Nephron (organoid): ENCODE results near the gene FAM13A.

Experiments
- H3K27ac Mint-ChIP-seq, 3 experiments: 2 replicates each; pipeline ENCODE4 v1.8.0; 2020; ENCODE audit warnings: mixed read lengths in 3 of 3, mild to moderate bottlenecking in 2 of 3, moderate library complexity in 1 of 3
- H3K27me3 Mint-ChIP-seq: 2 replicates; pipeline ENCODE4 v1.8.0; 2021; ENCODE audit warnings: low read depth, mild to moderate bottlenecking, moderate library complexity, mixed read lengths
- H3K36me3 Mint-ChIP-seq: 2 replicates; pipeline ENCODE4 v1.8.0; 2020; ENCODE audit warnings: low read depth, mixed read lengths
- H3K4me1 Mint-ChIP-seq: 2 replicates; pipeline ENCODE4 v1.8.0; 2020; ENCODE audit warnings: mixed read lengths
- H3K4me3 Mint-ChIP-seq, 3 experiments: 2 replicates each; pipeline ENCODE4 v1.8.0; 2020; ENCODE audit warnings: mild to moderate bottlenecking in 3 of 3, mixed read lengths in 3 of 3, moderate library complexity in 2 of 3
- H3K9me3 Mint-ChIP-seq: 2 replicates; pipeline ENCODE4 v1.8.0; 2020; ENCODE audit warnings: mixed read lengths
- TF ChIP-seq, protein P1 (sequence below), 3 experiments: fragments of 200-600 bp; sonication (generic); IDR thresholded peaks; one replicate each; pipeline ENCODE4 v1.5.0; 2021; ENCODE audit warnings: antibody characterized with exemption in 3 of 3; ENCODE audit not compliant: unreplicated experiment in 3 of 3

Gene FAM13A

GRCh38 chr4:88754796-88755195 lies 302.2 kb downstream of the FAM13A start:
- Mint-ChIP-seq H3K36me3 (peaks cover 50% of the 10 kb centered on the region), H3K9me3 (no peaks in the 10 kb centered on the region), H3K4me1 (peaks cover 46% of the 10 kb centered on the region), H3K27ac (peak overlapping the region; percentile 14 to 83 (median 64)), H3K27me3 (peaks cover 3% of the 10 kb centered on the region), H3K4me3 (no peak overlapping the region)
- TF ChIP-seq, protein P1, sequence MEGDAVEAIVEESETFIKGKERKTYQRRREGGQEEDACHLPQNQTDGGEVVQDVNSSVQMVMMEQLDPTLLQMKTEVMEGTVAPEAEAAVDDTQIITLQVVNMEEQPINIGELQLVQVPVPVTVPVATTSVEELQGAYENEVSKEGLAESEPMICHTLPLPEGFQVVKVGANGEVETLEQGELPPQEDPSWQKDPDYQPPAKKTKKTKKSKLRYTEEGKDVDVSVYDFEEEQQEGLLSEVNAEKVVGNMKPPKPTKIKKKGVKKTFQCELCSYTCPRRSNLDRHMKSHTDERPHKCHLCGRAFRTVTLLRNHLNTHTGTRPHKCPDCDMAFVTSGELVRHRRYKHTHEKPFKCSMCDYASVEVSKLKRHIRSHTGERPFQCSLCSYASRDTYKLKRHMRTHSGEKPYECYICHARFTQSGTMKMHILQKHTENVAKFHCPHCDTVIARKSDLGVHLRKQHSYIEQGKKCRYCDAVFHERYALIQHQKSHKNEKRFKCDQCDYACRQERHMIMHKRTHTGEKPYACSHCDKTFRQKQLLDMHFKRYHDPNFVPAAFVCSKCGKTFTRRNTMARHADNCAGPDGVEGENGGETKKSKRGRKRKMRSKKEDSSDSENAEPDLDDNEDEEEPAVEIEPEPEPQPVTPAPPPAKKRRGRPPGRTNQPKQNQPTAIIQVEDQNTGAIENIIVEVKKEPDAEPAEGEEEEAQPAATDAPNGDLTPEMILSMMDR (IDR thresholded peaks at IDR 0.05; ENCODE audit: unreplicated experiment in 3 of 3): no peak

DNA sequence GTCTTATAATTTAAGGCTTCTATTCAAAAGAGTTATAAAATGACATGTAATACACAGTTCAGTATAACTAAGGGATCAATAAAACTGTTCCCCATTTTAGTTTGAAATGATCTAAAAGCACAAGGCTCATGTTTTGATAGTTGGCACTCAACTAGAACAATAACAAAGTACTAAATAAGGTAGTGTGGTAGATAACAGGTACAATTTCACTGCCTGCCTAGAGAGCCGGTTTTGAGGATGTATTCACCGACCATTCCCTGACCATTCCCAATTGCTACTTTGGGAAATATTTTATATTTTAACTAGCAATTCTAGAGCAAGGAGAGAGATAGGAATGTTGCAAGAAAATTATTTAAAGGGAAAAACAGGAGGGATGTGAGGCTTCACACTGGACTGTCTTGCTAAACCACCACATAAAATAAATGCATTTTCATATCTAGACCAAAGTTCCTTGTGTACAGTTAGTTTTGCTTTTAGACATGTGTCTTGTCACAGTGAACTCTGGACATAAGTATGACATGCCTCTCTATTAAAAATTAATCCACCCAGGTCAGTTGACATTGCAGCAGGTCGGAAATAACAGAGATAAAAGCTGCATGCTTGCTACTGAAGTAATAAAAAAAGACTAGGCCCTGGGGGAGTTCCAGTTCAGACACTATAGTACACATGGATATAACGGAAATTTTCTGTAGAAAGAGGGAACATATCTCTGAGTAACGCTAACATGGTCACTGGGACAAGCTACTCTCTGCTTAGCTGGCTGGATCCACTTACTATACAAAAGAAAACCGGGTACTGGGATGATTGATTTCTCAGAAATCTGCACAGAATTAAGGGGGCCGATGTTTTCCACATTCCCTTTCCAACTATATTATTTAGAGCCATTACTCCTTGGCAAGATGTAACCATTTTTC lies 303.1 kb downstream of the FAM13A start:
- TF ChIP-seq, protein P1 (IDR thresholded peaks at IDR 0.05; ENCODE audit: unreplicated experiment in 3 of 3): no peak
- Mint-ChIP-seq H3K4me1 (peaks cover 38% of the 10 kb centered on the region), H3K27ac (peak overlapping the region; percentile 64 to 83 (median 77)), H3K4me3 (no peak overlapping the region), H3K27me3 (peaks cover 2% of the 10 kb centered on the region), H3K36me3 (peaks cover 56% of the 10 kb centered on the region), H3K9me3 (no peaks in the 10 kb centered on the region)

- TF ChIP-seq, protein P1 (IDR thresholded peaks at IDR 0.05; ENCODE audit: unreplicated experiment in 3 of 3): no peak
- peaks cover 26% of the 10 kb centered on the region for H3K4me1 Mint-ChIP-seq
- H3K27ac Mint-ChIP-seq: no peak overlapping the region
- H3K4me3 Mint-ChIP-seq: no peak overlapping the region
- no peaks in the 10 kb centered on the region for H3K27me3 Mint-ChIP-seq
- H3K36me3 Mint-ChIP-seq: peaks cover 59% of the 10 kb centered on the region
- no peaks in the 10 kb centered on the region for H3K9me3 Mint-ChIP-seq
Observed at GRCh38 chr4:88752754-88753153, 304.2 kb downstream of the FAM13A start.

DNA sequence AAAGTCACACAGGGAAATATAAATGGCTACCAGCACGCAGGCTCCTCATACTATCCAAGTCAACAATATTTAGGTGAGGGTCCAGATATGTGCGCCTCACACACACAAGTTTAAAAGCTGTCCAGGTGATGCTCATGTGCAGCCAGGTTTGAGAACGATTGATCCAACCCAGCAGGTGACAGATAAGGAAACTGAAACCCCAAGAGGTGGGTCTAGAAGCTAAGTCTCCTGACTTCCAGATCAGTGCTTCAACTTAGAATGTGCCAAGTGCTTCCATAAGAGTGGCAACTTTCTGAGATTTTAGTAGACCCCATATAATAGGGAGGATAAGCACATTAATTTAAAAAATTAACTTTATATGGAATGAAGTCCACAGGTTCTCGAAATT lies 304.9 kb downstream of the FAM13A start:
- Mint-ChIP-seq H3K27me3 (no peaks in the 10 kb centered on the region), H3K36me3 (peaks cover 66% of the 10 kb centered on the region), H3K4me1 (peaks cover 27% of the 10 kb centered on the region), H3K9me3 (no peaks in the 10 kb centered on the region), H3K27ac (no peak overlapping the region), H3K4me3 (no peak overlapping the region)
- TF ChIP-seq, protein P1 (IDR thresholded peaks at IDR 0.05; ENCODE audit: unreplicated experiment in 3 of 3): no peak

- peaks cover 33% of the 10 kb centered on the region for H3K4me1 Mint-ChIP-seq
- H3K27ac Mint-ChIP-seq: no peak overlapping the region
- peaks cover 71% of the 10 kb centered on the region for H3K36me3 Mint-ChIP-seq
- no peaks in the 10 kb centered on the region for H3K27me3 Mint-ChIP-seq
- H3K9me3 Mint-ChIP-seq: no peaks in the 10 kb centered on the region
- H3K4me3 Mint-ChIP-seq: no peak overlapping the region
- TF ChIP-seq, protein P1 (IDR thresholded peaks at IDR 0.05; ENCODE audit: unreplicated experiment in 3 of 3): no peak
Observed at GRCh38 chr4:88751258-88752075, 305.5 kb downstream of the FAM13A start.
